Measurements from ENCODE around the gene PEAK1.

PEAK1 gene

DNA sequence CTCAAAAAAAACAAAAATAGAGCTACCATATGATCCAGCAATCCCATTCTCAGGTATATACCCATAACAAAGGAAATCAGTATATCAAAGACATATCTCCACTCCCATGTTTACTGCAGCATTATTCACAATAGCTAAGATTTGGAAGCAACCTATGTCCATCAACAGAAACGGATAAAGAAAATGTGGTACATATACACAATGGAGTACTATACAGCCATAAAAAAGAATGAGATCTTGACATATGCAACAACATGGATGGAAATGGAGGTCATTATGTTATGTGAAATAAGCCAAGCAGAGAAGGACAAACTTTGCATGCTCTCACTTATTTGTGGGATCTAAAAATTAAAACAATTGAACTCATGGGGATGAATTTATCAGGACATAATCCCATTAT, 19.6 kb downstream of the PEAK1 start:
- TF ChIP-seq POLR2A (IDR thresholded peaks at IDR 0.05; ENCODE audit: low read length) = no peak
- no peak for TF ChIP-seq GATA1 (IDR thresholded peaks at IDR 0.05; ENCODE audit: low read depth, low read length)
- DNase-seq = no peak

DNA sequence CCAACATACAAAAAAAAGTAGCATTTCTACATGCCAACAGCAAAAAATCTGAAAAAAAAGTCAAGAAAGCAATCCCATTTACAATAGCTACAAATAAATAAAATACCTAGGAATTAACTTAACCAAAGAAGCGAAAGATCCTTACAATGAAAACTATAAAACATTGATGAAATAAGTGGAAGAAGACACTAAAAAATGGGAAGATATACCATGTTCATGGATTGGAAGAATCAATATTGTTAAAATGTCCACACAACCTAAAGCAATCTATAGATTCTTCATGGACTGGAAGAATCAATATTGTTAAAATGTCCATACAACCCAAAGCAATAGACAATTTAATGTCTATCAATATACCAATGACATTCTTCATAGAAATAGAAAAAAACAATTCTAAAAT, 21.0 kb downstream of the PEAK1 start:
- DNase-seq = no peak
- no peak for TF ChIP-seq GATA1 (IDR thresholded peaks at IDR 0.05; ENCODE audit: low read depth, low read length)
- no peak for TF ChIP-seq POLR2A (IDR thresholded peaks at IDR 0.05; ENCODE audit: low read length)

DNA sequence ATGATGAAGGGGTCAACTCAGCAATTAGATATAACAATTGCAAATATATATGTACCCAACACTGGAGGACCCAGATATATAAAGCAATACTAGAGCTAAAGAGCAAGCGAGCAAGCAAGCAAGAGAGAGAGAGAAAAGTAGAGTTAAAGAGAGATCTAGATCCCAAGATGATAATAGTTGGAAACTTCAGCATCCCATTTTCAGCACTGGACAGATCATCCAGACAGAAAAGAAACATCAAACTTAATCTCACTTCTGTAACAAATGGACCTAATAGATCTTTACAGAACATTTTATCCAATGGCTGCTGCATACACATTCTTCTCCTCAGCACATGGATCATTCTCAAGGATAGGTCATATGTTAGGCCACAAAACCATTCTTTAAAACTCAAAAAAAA, 23.2 kb downstream of the PEAK1 start:
- no peak for DNase-seq
- TF ChIP-seq GATA1 (IDR thresholded peaks at IDR 0.05; ENCODE audit: low read depth, low read length) (no peak), POLR2A (IDR thresholded peaks at IDR 0.05; ENCODE audit: low read length) (no peak)

DNA sequence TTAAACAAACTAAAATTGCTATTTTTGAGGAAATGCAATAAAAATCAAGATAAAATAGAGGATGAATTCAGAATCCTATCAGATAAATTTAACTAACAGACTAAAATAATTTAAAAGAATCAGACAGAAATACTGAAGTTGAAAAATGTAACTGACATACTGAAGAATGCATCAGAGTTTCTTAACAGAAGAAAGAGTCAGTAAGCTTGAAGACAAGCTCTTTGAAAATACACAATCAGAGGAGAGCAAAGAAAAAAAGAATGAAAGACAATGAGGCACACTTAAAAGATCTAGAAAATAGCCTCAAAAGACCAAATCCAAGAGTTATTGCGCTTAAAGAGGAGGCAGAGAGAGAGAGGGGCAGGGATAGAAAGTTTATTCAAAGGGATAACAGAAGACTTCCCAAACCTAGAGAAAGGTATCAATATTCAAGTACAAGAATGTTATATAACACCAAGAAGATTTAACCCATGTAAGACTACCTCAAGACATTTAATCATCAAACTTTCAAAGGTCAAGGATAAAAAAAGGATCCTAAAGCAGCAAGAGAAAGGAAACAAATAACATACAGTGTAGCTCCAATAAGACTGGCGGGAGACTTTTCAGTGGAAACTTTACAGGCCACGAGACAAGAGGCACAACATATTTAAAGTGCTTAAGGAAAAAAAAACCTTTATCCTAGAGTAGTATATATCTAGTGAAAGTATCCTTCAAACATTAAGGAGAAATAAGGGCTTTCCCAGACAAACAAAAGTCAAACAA, 24.7 kb downstream of the PEAK1 start:
- no peak for TF ChIP-seq POLR2A (IDR thresholded peaks at IDR 0.05; ENCODE audit: low read length)
- TF ChIP-seq GATA1 (IDR thresholded peaks at IDR 0.05; ENCODE audit: low read depth, low read length) = no peak
- no peak for DNase-seq

DNA sequence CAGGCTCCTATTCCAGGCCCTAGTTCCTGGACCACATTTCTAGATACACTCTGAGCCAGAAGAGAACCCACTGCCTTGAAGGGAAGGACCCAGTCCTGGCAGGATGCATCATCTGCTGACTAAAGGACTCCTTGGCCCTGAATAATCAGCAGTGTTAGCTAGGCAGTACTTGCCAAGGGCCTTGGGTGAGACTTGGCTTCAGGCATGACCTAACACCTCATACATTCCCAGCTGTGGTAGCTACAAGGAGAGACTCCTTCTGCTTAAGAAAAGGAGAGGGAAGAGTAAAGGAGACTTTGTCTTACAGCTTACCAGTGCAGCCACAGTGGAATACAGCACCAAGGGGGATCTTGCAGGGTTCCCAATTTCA, 26.4 kb downstream of the PEAK1 start:
- DNase-seq = no peak
- no peak for TF ChIP-seq GATA1 (IDR thresholded peaks at IDR 0.05; ENCODE audit: low read depth, low read length)
- no peak for TF ChIP-seq POLR2A (IDR thresholded peaks at IDR 0.05; ENCODE audit: low read length)

DNA sequence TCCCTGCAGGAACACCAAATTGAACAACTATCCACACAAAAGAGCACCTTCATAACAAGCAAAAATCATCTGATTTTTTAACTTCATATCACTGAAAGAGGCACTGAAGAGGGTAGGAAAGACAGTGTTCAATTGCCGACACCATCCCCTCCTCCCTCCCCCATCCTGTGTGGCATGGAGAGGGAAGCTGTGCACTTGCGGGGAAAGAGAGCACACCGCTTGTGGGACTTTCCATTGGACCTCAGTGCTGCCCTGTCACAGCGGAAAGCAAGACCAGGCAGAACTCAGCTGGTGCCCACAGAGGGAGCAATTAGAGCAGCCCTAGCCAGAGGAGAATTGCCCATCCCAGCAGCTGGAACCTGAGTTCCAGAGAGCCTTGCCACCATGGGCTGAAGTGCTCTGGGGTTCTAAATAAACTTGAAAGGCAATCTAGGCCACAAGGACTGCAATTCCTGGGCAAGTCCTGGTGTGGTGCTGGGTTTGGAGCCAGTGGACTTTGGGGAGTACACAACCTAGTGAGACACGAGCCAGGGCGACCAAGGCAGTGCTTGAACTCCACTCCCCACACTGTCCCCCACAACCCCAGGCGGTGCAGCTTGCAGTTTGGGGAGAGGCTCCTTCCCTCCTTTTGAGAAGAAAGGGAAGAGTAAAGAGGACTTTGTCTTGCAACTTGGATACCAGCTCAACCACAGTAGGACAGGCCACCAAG, 27.0 kb downstream of the PEAK1 start:
- TF ChIP-seq GATA1 (IDR thresholded peaks at IDR 0.05; ENCODE audit: low read depth, low read length) (no peak), POLR2A (IDR thresholded peaks at IDR 0.05; ENCODE audit: low read length) (no peak)
- no peak for DNase-seq

DNA sequence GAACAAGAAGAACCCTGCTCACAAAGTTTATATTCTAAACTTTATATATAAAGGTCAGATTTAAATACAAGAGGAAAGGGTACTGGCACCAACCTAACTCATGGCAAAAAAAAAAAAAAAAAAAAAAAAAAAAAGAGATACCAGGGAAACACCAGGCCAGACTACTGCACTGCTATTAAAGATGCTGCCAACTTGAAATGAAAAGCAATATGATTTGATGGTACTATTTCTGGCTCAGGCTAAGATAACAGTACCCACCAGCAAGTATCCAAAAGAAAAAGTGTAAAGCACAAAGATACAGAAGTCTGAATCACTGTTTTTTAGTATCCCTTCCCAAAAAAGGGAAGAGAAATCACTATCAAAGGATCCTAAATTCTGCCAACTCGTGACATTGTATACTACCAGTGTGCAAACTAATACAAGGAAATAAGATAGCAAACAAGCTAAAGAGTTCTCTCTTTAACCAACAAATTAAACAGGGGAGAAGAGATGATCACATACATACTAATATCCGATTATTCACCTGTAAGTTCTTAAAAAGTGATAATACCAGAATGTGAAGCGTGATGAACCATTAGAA, 28.4 kb downstream of the PEAK1 start:
- TF ChIP-seq GATA1 (IDR thresholded peaks at IDR 0.05; ENCODE audit: low read depth, low read length) = no peak
- no peak for TF ChIP-seq POLR2A (IDR thresholded peaks at IDR 0.05; ENCODE audit: low read length)
- DNase-seq = no peak

DNA sequence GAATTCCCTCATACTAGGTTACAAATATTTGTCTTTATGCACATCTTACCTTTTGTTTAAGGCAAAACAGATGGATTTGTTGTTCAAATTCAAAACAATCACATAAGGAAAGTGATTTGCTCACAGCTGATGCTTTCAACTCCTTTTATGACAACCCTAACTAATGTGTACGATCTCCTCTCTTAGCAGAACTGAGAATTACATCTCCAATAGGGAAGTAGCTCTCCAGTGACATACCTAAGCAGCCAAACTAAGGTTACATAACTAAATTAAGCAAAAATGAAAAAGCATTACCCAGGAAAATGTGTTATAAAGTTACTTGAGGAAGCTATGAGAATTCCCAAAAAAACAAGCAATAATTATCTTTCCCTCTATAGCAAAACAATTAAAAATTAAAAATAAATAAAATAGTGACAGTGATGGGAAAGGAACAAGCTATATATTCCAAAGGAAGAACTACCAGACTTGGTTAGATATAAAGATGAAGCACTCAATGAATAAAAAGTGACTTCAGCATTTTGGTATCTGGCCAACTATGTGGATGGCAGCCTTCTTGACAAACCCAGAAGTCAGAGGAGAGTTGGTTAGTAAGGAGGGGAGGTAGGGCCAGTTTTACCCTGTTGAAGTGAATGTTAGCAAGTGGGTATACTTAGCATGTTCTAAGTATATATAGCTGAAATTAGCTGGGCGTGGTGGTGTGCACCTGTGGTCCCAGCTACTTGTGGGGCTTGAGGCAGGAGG, 32.4 kb downstream of the PEAK1 start:
- DNase-seq = peak; percentile 21 to 22
- TF ChIP-seq GATA1 (IDR thresholded peaks at IDR 0.05; ENCODE audit: low read depth, low read length) (no peak), POLR2A (IDR thresholded peaks at IDR 0.05; ENCODE audit: low read length) (no peak)

DNA sequence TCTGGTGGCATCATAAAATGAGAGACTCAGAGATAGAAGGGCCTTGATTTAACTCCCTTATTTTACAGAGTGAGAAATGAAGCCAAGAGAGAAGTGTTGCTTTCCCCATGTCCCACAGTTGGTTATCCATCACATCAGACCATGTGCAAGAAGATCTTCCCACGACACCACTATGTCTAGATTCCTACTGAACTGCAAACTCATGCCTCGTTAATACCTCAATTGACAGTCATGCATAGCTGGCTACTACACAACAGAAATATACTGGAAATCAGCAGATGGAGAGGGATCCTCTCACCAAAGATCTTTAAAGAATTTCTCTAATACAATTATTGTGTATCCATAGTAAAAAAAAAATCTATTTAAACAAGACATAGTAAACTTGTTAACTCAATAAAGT, 33.3 kb downstream of the PEAK1 start:
- peak; percentile 13 to 36 for DNase-seq
- TF ChIP-seq POLR2A (IDR thresholded peaks at IDR 0.05; ENCODE audit: low read length) (no peak), GATA1 (IDR thresholded peaks at IDR 0.05; ENCODE audit: low read depth, low read length) (no peak)

DNA sequence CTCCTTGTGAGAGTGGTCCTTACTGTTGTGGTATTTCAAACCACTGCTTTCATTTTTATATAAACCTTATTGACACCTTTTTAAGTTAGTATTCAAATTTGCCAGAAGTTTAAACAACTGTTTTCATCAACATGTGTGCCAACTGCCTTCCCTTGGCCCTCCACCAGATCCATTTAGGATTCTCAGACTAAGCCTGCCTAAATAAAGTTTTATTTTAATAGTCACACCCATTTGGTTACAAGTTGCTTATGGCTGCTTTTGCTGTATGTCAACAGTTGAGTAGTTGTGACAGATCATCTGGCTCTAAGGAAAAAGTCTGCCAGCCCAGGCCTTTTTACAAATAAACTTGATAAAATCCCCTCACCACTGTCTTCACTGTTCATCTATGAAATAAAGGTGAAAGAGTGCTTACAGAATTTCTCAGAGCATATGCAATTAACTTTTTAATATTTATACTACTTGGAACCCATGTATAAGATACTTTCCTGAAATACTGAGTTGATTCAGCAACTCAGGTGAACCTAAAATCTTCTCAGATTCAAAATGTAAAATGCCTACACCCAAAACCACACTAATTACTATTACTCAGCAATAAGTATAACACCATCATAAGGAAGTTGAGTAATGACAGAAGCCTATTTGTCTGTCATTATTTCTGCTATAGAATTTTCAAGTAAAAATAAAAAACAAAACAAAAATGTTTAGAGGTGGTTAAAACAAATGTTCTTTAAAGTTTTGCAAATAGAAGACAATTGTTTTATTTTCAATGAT, 35.1 kb downstream of the PEAK1 start:
- TF ChIP-seq GATA1 (IDR thresholded peaks at IDR 0.05; ENCODE audit: low read depth, low read length) (no peak), POLR2A (IDR thresholded peaks at IDR 0.05; ENCODE audit: low read length) (no peak)
- DNase-seq = no peak

DNA sequence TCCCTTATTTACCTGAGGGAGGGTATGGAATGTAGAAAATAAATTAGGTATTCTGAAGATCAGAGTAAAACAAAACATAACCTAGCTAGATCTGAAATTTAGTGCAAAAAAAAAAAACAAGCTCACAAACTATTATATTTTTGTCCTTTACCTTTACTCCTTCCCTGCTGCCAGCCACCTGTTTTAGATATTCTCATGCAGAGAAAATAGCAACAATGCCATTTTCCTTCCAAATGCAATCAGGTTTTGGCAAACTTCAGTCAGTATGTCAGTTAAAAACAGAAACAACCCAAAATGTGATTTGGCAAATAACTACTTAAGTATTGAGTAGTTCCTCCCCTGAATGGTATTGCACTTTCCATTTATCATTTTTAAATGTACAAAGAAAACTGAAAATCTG, 35.8 kb downstream of the PEAK1 start:
- DNase-seq = no peak
- TF ChIP-seq POLR2A (IDR thresholded peaks at IDR 0.05; ENCODE audit: low read length) (no peak), GATA1 (IDR thresholded peaks at IDR 0.05; ENCODE audit: low read depth, low read length) (no peak)

DNA sequence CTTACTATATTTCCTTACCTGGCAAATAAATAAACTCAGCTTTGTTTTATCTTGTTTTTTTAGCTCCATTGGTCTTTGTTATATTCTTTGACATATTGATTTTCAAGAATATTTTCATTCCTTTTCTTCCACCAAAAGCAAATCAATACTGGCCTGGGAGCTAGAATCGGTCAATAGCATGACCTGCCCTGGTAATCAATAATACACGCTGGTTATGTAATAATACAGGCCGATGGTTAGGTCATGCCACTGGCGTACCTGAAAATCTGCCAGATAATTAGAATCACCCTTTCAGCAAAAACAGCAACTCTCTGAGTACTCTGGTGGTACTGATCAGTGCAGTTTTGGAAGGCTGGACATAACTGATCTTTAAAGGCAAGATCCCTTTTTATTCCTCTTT, 39.9 kb downstream of the PEAK1 start:
- no peak for TF ChIP-seq POLR2A (IDR thresholded peaks at IDR 0.05; ENCODE audit: low read length)
- no peak for TF ChIP-seq GATA1 (IDR thresholded peaks at IDR 0.05; ENCODE audit: low read depth, low read length)

DNA sequence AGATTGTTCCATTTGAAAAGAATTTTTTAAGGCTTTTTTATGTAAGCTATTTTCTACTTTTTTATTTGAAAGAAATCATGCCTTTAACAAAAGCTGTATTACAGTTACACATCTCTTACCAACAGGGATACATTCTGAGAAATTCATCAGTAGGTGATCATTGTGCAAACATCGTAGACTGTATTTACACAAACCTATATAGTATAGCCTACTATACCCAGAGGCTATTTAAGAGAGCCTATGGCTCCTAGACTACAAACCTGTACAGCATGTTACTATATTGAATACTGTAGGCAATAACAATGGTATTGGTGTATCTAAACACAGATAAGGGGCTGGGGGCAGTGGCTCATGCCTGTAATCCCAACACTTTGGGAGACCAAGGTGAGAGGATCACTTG, 43.1 kb downstream of the PEAK1 start:
- TF ChIP-seq POLR2A (IDR thresholded peaks at IDR 0.05; ENCODE audit: low read length) (no peak), GATA1 (IDR thresholded peaks at IDR 0.05; ENCODE audit: low read depth, low read length) (no peak)
- DNase-seq = no peak

More for the DNA sequence above, 39.9 kb downstream of the PEAK1 start:
- DNase-seq = no peak

Data from erythroblast (primary cell).